Fibroblast of lung (primary cell): ENCODE data around the gene WNT7A. TPM values are rescaled to one million over a fixed set of nuclear protein-coding genes. Genes with fewer than 3 reads are reported as not detected.

Source experiments
- DNase-seq, 2 donors: peaks; one replicate each; pipeline versions ENCODE4 v3.0.0 to v3.0.0-alpha.2; 2010; ENCODE audit warnings: low read depth in 2 of 2
- H2AFZ ChIP-seq: 2 replicates; pipeline ENCODE4 v1.5.1; 2012; ENCODE audit warnings: low read length, control low read depth, inconsistent platforms
- H3K27ac ChIP-seq: 2 replicates; pipeline ENCODE4 v1.5.1; 2011; ENCODE audit warnings: low read length, control low read depth; ENCODE audit not compliant: insufficient read depth
- H3K27me3 ChIP-seq: 2 replicates; pipeline ENCODE4 v1.5.1; 2011; ENCODE audit warnings: mild to moderate bottlenecking, low read length; ENCODE audit not compliant: control insufficient read depth, insufficient read depth
- H3K36me3 ChIP-seq: 2 replicates; pipeline ENCODE4 v1.5.1; 2011; ENCODE audit warnings: low read length; ENCODE audit not compliant: control insufficient read depth, insufficient read depth
- H3K4me1 ChIP-seq: 2 replicates; pipeline ENCODE4 v1.5.1; 2011; ENCODE audit warnings: low read length; ENCODE audit not compliant: control insufficient read depth, insufficient read depth; ENCODE audit errors: extremely low read depth
- H3K4me2 ChIP-seq: 2 replicates; pipeline ENCODE4 v1.5.1; 2011; ENCODE audit warnings: low read length, control low read depth; ENCODE audit not compliant: insufficient read depth; ENCODE audit errors: extremely low read depth
- H3K4me3 ChIP-seq, 4 experiments: fragments of 200-600 bp in 1 of 4; sonication (generic) in 1 of 4; replicated peaks in 1 of 4; 2 replicates each; pipeline ENCODE4 v1.5.1; 2011 to 2016; ENCODE audit warnings: low read length in 4 of 4, low read depth in 3 of 4, mild to moderate bottlenecking in 3 of 4, control low read depth in 2 of 4, inconsistent platforms in 1 of 4, mixed read lengths in 1 of 4; ENCODE audit not compliant: insufficient read depth in 1 of 4; ENCODE audit errors: control extremely low read depth in 1 of 4
- H3K79me2 ChIP-seq: 2 replicates; pipeline ENCODE4 v1.5.1; 2012; ENCODE audit warnings: mild to moderate bottlenecking, low read length, inconsistent platforms; ENCODE audit not compliant: control insufficient read depth, insufficient read depth
- H3K9ac ChIP-seq: 2 replicates; pipeline ENCODE4 v1.5.1; 2011; ENCODE audit warnings: mild to moderate bottlenecking, low read length, control low read depth; ENCODE audit not compliant: insufficient read depth
- H3K9me3 ChIP-seq: 2 replicates; pipeline ENCODE4 v1.5.1; 2012; ENCODE audit warnings: low read depth, low read length; ENCODE audit not compliant: control insufficient read depth, insufficient read depth
- H4K20me1 ChIP-seq: 2 replicates; pipeline ENCODE4 v1.5.1; 2011; ENCODE audit warnings: low read length; ENCODE audit not compliant: control insufficient read depth, insufficient read depth; ENCODE audit errors: extremely low read depth
- CTCF ChIP-seq, 2 donors: IDR thresholded peaks in 1 of 2; conservative IDR thresholded peaks in 1 of 2; 1 replicate in 1 of 2; 2 replicates in 1 of 2; pipeline ENCODE4 v1.5.1; 2011 to 2012; ENCODE audit warnings: low read length in 2 of 2, control low read depth in 1 of 2, inconsistent platforms in 1 of 2, low read depth in 1 of 2, mild to moderate bottlenecking in 1 of 2
- EZH2 ChIP-seq: IDR thresholded peaks from 2 replicates; pipeline ENCODE4 v1.5.1; 2012; ENCODE audit warnings: low read length, control low read depth, mild to moderate bottlenecking; ENCODE audit errors: missing control alignments
- polyA plus RNA-seq, 2 donors: library from polyadenylated mRNA; depleted of rRNA in 1 of 2; stranded (reverse) in 1 of 2; unstranded in 1 of 2; fragments of >200 nt; gene quantifications; 2 replicates each; pipeline ENCODE4 v1.2.1, GENCODE V29; 2011 to 2012; ENCODE audit warnings: missing spikeins in 1 of 2
- total RNA-seq: library from RNA; depleted of rRNA; stranded (reverse); fragments of >200 nt; gene quantifications from 2 replicates; pipeline ENCODE4 v1.2.1, GENCODE V29; 2014

WNT7A gene
- total and polyA plus RNA-seq, 2 donors (not counting 1 experiment from before 2014, with no cell fraction given): not detected

GRCh38 chr3:13879102-13879945 lies 547 bp downstream of the WNT7A start:
- no peaks in the 10 kb centered on the region for H3K9me3 ChIP-seq
- DNase-seq: no peak
- H3K9ac ChIP-seq: no peak overlapping the region
- H3K79me2 ChIP-seq: no peaks in the 10 kb centered on the region
- no peaks in the 10 kb centered on the region for H4K20me1 ChIP-seq
- no peaks in the 10 kb centered on the region for H3K4me1 ChIP-seq
- no peak overlapping the region for H3K27ac ChIP-seq
- H3K27me3 ChIP-seq: peaks cover 24% of the 10 kb centered on the region
- TF ChIP-seq EZH2 (peak; percentile 51), CTCF (conservative IDR thresholded peaks at IDR 0.05 in 1 of 2, IDR thresholded peaks at IDR 0.05 in 1 of 2; ENCODE audit: low read depth in 1 of 2, low read length in 2 of 2) (no peak)
- H2AFZ ChIP-seq: no peak overlapping the region
- no peak overlapping the region for H3K4me3 ChIP-seq
- no peak overlapping the region for H3K4me2 ChIP-seq
- H3K36me3 ChIP-seq: no peaks in the 10 kb centered on the region

GRCh38 chr3:13878281-13879101 lies 1.4 kb downstream of the WNT7A start:
- TF ChIP-seq CTCF (conservative IDR thresholded peaks at IDR 0.05 in 1 of 2, IDR thresholded peaks at IDR 0.05 in 1 of 2; ENCODE audit: low read depth in 1 of 2, low read length in 2 of 2): no peak
- peak; percentile 68 for TF ChIP-seq EZH2
- Histone ChIP-seq H3K9me3 (no peaks in the 10 kb centered on the region), H3K9ac (no peak overlapping the region), H3K79me2 (no peaks in the 10 kb centered on the region), H3K4me3 (no peak overlapping the region), H3K4me2 (no peak overlapping the region), H3K36me3 (no peaks in the 10 kb centered on the region), H3K27me3 (peaks cover 24% of the 10 kb centered on the region), H3K27ac (no peak overlapping the region), H4K20me1 (no peaks in the 10 kb centered on the region), H2AFZ (no peak overlapping the region), H3K4me1 (no peaks in the 10 kb centered on the region)
- no peak for DNase-seq

- TF ChIP-seq CTCF (conservative IDR thresholded peaks at IDR 0.05 in 1 of 2, IDR thresholded peaks at IDR 0.05 in 1 of 2; ENCODE audit: low read depth in 1 of 2, low read length in 2 of 2) (no peak), EZH2 (no peak)
- H3K4me2 ChIP-seq: no peak overlapping the region
- DNase-seq: no peak
- no peaks in the 10 kb centered on the region for H3K4me1 ChIP-seq
- H2AFZ ChIP-seq: no peak overlapping the region
- no peak overlapping the region for H3K9ac ChIP-seq
- no peaks in the 10 kb centered on the region for H4K20me1 ChIP-seq
- H3K4me3 ChIP-seq: no peak overlapping the region
- H3K36me3 ChIP-seq: no peaks in the 10 kb centered on the region
- H3K27ac ChIP-seq: no peak overlapping the region
- H3K27me3 ChIP-seq: peaks cover 24% of the 10 kb centered on the region
- H3K79me2 ChIP-seq: no peaks in the 10 kb centered on the region
- H3K9me3 ChIP-seq: no peaks in the 10 kb centered on the region
These were observed 2.0 kb downstream of the WNT7A start for GRCh38 chr3:13877911-13878280.
